NK-92 treated with Interleukin-12 subunit alpha and Interleukin-12 subunit beta, amount 100 ng/mL, for 24 hours (cell line): ENCODE results near the gene VWA5B2.

Experiments
- DNase-seq: peaks from one replicate; lab custom pipeline; 2025; lab: John Stamatoyannopoulos, UW

The VWA5B2 gene

DNA sequence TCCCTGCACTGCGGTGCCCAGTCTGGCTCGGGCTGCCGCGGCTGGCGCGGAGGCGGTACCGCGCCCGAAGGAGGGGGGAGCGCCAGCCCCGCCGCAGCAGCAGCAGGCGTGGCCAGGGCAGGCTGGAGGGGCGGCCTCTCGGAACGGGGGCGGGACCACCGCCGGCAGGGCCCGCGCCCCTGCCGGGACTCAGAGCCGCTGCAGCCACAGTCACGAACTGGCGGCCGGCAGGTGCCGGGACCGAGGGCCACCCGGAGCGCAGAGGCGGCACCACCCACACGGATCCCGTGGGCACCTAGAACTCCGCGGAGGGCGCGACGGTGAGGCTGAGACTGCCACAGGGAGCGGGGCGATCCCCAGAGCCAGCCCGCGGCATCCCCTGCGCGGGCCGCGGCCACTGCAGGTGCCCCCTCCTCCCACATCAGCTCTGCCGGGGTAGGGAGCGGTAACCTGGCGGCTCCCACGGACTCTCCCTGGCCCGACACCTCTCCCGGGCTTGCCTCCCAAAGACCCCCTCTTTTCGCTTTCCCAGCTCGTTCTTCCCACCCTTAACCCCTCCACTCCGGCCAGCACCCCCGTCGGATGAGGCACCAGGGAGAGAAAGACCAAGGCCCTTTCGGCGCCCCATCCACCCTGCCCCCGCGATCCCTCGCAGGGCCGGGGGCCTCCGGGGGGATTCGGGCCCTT, at the start of gene VWA5B2:
TSS of gene VWA5B2 (plus strand) at position 192 of the 687 bp plus-strand sequence. CDS start 944 bp downstream, outside the sequence.
- no peak for DNase-seq

DNA sequence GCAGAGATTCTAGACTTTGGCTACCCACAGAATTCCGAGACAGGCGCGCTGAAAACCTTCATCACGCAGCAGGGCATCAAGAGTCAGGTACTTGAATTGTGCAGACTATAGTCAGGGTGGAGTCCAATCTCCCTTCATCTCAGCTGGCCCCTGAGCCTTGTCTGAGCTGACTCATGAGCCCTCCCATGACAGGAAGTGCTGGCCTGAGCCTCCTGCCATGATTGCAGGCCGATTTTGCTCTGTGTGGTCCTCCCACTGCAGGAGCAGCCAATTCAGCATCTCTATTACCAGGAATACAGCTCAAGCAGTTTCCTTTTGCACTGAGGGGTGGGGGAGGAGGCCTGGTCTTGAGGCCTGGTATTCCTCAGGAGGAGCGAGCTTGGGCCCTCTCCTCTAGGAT, 49.2 kb upstream of the VWA5B2 start:
- DNase-seq: no peak

DNA sequence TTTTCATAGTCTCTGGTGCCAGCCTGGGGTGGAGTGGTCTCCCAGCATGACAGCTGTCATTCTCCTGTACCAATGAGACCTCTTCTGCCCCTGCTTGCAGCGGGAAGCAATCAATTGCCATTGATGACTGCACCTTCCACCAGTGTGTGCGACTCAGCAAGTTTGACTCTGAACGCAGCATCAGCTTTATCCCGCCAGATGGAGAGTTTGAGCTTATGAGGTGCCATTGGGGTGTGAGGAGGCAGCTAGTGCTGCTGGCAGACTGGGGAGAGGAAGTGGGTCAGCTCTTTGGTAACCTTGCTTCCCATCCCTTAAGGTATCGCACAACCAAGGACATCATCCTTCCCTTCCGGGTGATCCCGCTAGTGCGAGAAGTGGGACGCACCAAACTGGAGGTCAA, 47.8 kb upstream of the VWA5B2 start:
- DNase-seq: no peak

DNA sequence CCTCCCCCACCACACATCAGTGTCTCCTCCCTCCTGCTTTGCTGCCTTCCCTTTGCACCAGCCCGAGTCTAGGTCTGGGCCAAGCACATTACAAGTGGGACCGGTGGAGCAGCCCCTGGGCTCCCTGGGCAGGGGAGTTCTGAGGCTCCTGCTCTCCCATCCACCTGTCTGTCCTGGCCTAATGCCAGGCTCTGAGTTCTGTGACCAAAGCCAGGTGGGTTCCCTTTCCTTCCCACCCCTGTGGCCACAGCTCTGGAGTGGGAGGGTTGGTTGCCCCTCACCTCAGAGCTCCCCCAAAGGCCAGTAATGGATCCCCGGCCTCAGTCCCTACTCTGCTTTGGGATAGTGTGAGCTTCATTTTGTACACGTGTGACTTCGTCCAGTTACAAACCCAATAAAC, 45.7 kb upstream of the VWA5B2 start:
- no peak for DNase-seq

DNA sequence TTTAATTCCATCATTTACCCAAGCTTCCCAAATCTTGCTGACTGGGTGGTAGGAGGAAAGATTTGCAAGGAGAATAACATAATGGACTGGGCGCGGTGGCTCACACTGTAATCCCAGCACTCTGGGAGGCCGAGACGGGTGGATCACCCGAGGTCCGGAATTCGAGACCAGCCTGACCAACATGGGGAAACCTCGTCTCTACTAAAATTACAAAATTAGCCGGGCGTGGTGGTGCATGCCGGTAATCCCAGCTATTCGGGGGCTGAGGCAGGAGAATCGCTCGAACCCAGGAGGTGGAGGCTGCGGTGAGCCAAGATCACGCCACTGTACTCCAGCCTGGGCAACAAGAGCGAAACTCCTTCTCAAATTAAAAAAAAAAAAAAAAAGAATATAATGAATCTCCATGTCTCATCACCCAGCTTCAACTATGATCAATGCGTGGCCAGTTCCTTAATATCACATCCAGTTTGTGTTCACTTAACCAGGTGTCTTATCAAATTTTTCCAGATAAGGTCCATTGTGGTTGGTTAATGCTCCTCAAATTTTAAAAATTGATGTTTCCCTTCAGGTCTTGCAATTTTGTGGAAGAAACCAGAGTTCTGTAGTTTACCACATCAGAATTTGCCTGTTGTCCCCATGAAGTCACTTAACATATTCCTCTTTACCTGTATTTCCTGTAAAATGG, 44.7 kb upstream of the VWA5B2 start:
- no peak for DNase-seq

DNA sequence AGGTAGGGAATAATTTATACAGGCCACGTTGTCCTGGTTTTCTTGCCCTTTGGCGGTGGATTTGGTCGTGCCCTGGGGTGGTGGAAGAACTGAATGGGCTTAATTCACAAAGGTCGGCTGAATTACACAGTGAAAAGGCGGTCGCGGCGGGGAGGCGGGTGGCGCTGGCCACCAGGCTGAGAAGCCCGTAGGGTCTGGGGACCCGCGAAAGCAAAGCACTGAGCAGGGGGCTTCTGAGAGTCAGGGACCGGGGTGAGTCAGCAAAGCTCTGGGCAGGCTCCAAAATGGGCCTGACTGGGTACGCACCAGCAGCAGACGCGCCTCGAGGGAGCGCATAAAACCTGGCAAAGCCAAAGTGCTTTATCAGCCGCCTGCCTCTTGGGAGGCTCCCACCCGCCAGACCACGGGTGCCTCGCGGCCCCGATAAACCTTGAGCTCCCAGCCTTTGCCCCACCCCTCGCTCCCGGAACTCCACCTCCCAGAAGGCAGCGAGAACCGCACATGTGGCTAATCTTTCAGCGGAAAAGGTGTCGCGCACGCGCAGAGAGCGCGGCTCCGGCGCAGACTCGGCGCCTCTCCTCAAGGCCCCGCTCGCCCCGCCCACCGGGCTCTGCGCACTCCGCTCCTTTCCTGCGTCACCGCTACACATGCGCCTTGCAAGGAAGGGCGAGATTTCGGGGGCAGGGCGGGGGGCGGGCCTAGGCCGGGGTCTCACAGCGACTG, 43.8 kb upstream of the VWA5B2 start:
- peak; percentile 99 for DNase-seq

DNA sequence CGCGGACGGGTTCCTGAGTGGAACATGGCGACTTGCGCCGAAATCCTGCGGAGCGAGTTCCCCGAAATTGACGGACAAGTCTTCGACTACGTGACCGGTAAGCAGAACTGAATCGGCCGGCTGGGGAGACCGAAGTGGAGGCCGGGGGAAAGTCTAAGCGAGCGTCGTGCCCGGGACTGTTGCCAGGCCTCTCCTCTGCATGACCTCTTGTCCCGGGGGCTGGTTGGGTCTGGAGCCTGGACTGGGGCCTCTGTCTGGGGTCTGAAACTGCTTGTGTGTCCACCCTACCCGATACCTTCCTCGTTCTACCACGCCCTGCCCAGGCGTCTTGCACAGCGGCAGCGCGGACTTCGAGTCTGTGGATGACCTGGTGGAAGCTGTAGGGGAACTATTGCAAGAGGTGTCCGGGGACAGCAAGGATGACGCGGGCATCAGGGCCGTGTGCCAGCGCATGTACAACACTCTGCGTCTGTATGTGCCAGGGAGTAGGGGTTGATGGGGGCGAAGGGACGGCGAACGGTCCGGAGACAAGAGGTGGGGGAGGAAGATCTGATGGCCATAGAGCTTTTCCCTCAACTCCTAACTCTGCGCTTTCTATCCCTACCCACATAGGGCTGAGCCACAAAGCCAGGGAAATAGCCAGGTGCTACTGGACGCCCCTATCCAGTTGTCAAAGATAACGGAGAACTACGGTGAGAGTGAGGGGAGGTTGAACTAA, 43.0 kb upstream of the VWA5B2 start, which contains the start of gene ABCF3:
TSS of gene ABCF3 (plus strand) at position 16 of the 718 bp plus-strand sequence. CDS start at position 25, 9 bp downstream.
- DNase-seq: no peak

DNA sequence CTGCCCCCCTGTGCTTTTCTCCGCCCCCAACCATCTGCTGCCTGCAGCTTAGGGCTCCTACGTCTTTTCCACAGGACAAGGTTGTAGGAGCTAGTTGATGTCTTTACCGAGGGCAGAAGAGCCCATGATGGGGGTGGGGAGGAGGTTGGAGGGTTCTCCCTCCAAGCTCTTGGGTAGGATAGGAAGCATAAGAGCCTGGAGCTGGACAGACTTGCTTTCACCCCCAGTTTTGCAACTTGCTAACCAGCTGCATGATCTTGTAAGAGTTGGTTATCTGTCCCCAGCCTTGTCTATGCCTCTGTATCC, 42.5 kb upstream of the VWA5B2 start:
- DNase-seq: no peak

DNA sequence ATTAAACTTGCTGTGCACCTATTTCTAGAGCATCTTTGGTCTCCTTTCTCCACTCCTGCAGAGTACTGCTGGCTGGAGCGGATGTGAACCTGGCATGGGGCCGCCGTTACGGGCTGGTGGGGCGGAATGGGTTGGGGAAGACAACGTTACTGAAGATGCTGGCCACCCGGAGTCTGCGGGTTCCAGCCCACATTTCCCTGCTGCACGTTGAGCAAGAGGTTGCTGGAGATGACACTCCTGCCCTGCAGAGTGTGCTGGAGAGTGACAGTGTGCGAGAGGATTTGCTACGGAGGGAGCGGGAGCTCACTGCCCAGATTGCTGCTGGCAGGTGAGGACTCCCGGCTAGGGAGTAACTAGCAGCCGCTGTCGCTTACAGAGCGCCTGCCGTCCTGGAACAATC, 41.3 kb upstream of the VWA5B2 start:
- no peak for DNase-seq

DNA sequence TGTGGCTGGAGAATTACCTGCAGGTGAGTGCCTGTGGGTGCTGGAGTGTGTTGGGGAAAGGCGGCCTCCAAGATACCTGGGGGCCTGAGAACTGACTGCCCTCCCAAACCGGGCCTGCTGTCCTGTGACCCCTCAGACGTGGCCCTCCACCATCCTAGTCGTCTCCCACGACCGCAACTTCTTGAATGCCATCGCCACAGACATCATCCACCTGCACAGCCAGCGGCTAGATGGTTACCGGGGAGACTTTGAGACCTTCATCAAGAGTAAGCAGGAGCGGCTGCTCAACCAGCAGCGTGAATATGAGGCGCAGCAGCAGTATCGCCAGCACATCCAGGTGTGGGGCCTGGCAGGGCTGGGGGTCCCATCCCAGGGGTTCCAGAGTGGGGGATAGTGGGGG, 40.0 kb upstream of the VWA5B2 start:
- DNase-seq: no peak

DNA sequence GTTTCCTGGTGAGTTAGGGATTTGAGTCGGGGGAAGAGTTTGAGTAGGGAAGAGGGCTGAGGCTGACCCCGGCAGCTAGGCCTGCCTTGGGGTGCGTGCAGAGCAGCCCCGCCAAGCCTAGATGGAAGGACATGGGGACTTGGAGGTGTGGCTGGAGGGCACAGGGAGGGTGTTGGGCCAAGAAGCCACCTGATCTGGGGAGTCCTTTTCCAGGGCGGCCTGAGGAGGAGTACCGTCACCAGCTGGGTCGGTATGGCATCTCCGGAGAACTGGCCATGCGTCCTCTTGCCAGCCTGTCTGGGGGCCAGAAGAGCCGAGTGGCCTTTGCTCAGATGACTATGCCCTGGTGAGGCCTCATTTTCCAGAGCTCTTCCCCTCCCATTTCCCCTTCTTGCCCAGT, 36.5 kb upstream of the VWA5B2 start:
- no peak for DNase-seq

DNA sequence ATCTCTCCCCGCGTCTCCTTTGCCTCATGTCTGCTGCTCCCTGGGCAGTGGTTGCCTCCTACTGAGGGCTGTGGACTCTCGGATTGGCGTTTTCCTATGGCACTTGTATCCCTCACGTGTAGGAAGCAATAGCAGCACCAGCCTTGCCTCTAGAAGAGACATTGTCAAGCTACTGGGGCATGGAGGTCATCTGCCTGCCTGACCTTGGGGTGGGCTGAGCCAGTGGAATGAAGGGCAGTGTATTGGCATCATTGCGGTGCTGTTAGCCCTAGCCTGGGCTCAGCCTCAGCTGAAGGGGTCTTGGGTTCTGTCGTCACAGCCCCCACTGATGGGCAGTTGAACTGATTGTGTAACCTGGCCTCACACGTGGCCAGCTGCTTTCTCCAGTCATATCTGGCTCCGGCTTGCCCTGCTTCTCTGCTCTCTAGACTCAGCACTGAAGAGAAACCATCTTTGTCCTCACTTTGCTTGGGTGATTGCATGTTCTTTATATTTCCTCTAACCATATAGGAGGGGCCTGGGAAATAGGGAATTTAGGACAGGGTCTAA, 35.3 kb upstream of the VWA5B2 start:
- no peak for DNase-seq

DNA sequence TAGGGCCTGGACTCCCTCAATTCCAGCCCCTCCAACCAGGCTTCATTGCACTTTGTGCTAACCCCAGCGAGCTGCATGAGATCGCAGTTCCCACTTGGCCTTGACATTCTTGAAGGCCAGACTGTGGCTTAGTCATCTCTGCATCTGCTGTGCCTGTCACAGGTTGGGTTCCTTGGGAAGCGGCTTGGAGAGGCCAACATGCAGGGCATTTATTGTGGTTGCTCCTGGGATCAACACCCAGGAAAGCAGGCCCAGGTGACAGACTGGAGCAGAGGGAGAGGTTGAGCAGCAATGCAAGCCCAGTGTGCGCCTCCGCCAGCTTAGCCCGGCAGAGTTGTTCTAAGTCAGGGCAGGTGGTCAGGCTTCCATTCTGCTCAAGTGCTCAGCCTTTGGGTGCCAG, 32.8 kb upstream of the VWA5B2 start:
- no peak for DNase-seq

DNA sequence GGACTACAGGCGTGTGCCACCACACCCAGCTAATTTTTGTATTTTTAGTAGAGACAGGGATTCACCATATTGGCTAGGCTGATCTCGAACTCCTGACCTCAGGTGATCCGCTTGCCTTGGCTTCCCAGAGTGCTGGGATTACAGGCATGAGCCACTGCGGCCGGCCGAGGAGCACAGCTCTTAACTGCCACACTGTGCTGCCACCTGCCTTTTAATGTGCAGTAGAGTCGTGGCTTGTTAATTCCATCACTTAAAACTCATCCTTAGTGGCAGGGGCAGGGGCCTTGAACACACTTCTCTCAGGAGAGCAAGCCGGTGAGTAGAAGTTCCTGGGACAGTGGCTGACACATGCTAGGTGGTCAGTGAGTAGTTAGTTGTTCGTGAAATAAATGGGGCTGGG, 30.9 kb upstream of the VWA5B2 start:
- no peak for DNase-seq

DNA sequence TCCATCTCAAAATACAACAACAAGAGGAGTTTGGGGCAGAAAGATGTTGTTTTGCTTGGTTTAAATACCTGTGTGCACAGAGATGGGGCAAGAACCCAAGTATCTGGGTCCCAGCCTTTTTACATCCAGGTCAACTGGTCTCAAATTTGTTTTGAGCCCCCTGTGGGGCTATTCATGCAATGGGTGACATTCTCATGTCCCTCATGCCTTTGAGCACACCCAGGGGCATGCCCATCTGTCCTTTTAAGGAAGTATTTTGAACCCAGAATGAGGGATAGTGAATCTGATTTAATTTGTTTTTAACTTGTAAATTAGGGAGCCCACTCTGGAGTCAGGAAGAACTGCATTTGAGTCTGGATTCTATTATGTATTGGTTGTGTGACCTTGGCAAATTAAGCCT, 28.6 kb upstream of the VWA5B2 start:
- no peak for DNase-seq

DNA sequence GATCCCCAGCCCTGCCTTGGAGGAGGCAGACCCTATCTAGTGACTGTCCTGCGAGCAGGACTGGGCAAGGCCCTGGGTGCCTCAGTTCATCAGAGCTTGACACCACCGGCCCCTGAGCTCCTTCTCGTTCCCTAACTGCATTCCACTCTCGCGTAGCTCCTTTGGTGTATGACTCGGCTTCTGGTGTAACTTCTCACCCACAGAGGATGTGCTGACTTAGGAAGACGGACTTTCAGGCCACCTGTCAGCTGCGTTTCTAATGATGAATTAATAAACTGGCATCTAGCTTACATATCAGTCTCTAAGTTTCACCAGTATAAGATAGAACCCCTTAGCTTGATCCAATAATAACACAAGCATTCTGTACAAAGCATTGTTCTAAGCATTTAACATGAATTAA, 25.9 kb upstream of the VWA5B2 start:
- DNase-seq: no peak

DNA sequence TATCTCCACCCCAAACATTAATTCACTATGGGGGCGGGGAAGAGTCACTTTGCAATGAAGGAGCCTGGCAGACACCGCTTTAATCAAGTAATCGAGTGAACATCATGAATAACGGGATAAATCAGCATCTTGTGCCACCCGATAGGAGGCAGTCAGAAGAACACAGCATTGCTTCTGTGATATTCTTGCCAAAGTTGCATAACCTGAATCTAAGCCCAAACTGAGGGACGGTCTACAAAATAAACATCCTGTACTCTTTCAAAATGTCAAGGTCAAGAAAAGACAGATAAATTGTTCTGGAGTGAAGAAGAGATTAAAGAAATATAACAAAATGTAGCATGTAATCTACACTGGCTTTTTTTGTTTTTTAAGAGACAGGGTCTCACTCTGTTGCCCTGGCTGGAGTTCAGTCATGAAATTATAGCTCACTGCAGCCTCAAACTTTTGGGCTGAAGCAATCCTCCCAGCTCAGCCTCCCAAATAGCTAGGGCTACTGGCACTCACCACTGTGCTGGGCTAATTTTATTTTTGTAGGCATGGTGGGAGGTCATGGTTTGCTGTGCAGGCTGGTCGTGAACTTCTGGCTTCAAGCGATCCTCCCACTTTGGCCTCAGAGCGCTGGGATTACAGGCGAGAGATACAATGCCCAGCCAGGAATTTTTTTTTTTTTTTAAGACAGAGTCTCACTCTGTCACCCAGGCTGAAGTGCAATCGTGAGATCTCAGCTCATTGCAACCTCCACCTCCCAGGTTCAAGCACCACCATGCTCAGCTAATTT, 20.1 kb upstream of the VWA5B2 start:
- no peak for DNase-seq

DNA sequence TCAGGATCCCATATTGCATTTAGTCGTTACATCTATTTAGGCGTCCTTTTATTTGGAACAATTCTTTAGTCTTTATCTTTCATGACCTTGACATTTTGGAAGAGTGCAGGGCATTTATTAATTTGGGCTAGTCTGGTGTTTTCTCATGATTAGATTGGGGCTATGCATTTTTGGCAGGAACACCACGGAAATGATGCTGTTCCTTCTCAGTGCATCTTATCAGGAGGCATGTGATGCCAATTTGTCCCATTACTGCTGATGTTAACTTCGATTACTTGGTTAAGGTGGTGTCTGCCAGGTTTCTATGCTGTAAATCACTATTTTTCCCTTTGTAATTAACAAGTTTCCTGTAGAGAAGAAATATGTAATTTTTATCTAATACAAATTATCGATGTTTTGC, 18.1 kb upstream of the VWA5B2 start:
- DNase-seq: no peak

DNA sequence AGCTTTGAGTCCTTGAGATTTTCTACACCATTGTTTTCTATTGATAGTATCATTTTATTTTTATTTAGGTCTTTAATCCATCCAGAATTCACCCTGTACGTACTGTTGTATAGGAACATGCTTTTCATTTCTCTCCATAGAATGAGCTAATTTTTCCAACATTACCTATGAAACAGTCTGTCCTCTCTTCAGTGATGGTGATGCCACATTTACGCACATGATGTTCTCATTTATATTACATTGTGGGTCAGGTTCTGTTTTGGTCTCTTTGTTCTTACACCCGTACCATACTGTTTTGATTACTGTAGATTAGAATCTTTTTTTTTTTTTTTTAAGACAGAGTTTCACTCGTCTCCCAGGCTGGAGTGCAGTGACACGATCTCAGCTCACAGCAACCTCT, 17.7 kb upstream of the VWA5B2 start:
- no peak for DNase-seq

DNA sequence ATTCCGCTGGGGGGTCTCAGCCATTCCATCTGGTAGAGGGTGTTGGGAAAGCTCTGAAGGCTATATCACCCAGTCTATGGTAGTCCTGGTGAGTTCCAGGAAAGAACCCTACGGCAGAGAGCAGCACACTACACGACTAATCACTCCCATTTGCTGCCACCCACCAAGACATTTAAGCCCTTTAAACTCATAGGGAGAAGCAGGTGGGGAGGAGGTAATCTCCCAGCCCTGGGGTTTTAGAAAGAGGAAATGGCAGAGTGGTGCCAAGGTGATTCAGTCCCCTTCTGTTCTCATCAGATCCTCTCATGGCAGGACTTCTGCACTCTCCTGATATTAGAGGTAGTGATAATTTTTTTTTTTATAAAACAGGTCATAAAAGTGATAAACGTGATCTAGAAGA, 10.6 kb upstream of the VWA5B2 start:
- DNase-seq: no peak

DNA sequence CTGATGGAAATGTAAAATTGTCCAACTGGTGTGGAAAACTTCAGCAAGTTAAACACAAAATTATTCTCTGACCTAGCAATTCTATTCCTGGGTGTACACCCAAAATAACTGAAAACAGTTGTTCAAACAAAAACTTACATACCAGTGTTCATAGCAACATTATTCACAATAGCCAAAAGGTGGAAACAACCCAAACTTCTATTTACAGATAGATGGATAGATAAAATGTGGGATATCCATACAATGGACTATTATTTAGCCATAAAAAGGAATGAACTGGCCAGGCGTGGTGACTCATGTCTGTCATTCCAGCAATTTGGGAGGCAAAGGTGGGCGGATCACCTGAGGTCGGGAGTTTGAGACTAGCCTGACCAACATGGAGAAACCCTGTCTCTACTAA, 6.9 kb upstream of the VWA5B2 start:
- DNase-seq: no peak

DNA sequence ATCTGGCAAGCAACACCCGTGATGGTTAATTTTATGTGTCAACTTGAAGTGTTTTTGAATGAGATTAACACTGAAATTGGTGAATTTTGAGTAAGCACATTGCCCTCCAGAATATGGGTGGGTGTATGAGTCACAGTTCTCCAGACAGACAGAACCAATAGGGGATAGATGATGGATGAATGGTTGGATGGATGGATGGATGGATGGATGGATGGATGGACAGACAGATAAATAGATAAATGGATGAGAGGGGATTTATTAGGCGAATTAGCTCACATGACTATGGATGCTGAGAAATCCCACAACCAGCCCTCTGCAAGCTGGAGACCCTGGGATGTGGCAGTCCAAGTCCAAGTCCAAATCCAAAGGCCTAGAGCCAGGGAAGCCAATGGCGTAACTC, 5.4 kb upstream of the VWA5B2 start:
- DNase-seq: no peak
